PC-9 (cell line): ENCODE results near the gene UPB1. TPM values are rescaled to one million over a fixed set of nuclear protein-coding genes. Genes with fewer than 3 reads are reported as not detected.
A peak's percentile ranks its signal among the peaks of the same experiment; 100 is the strongest.
"Not testable (repeated sequence)": the region's sequence is repeated elsewhere in the genome, so short reads cannot be mapped to it uniquely, and the experiment has no call there.

Experiments
- BruUV-seq: library from RNA; stranded (reverse); fragments of 400-500 nt; replicated peaks from 2 replicates; lab custom pipeline; 2021; lab: Mats Ljungman, UMichigan
- CTCF ChIA-PET: fragments of 300-600 bp; sonication (Branson Sonifier 250); formaldehyde crosslinking; loops from one replicate; lab custom pipeline; 2022; ENCODE audit warnings: antibody characterized with exemption; lab: Charles Lee
- POLR2A ChIA-PET: fragments of 300-600 bp; sonication (Branson Sonifier 250); formaldehyde crosslinking; loops from one replicate; lab custom pipeline; 2022; ENCODE audit warnings: antibody characterized with exemption; ENCODE audit not compliant: unreplicated experiment; lab: Charles Lee
- DNase-seq, 2 experiments: peaks; one replicate each; pipeline versions ENCODE4 v3.0.0 to v3.0.0-alpha.2; 2015 to 2022; ENCODE audit warnings: mixed read lengths in 1 of 2
- H2AFZ ChIP-seq: fragments of 200-600 bp; sonication (generic); 2 replicates; pipeline ENCODE4 v1.8.1; 2017; ENCODE audit warnings: antibody characterized with exemption
- H3F3A ChIP-seq: fragments of 200-600 bp; sonication (generic); 2 replicates; pipeline ENCODE4 v1.8.1; 2017; ENCODE audit warnings: antibody characterized with exemption, mild to moderate bottlenecking, low read depth; ENCODE audit not compliant: insufficient read depth
- H3K27ac ChIP-seq: fragments of 200-600 bp; sonication (generic); 2 replicates; pipeline ENCODE4 v1.6.1; 2016; ENCODE audit warnings: mixed run types
- H3K27me3 ChIP-seq: fragments of 200-600 bp; sonication (generic); 2 replicates; pipeline ENCODE4 v1.6.1; 2016; ENCODE audit warnings: low read depth, mixed run types; ENCODE audit not compliant: insufficient read depth
- H3K36me3 ChIP-seq: fragments of 200-600 bp; sonication (generic); 2 replicates; pipeline ENCODE4 v1.6.1; 2016; ENCODE audit warnings: low read depth, mixed run types
- H3K4me1 ChIP-seq: fragments of 200-600 bp; sonication (generic); replicated peaks from 2 replicates; pipeline ENCODE4 v1.6.1; 2016; ENCODE audit warnings: mixed run types; ENCODE audit not compliant: insufficient read depth
- H3K4me2 ChIP-seq: fragments of 200-600 bp; sonication (generic); 2 replicates; pipeline ENCODE4 v1.6.1; 2017; ENCODE audit warnings: mixed run types
- H3K4me3 ChIP-seq: fragments of 200-600 bp; sonication (generic); 2 replicates; pipeline ENCODE4 v1.6.1; 2016; ENCODE audit warnings: mixed run types
- H3K79me2 ChIP-seq: fragments of 200-600 bp; sonication (generic); 2 replicates; pipeline ENCODE4 v1.6.1; 2017; ENCODE audit warnings: low read depth, mixed run types
- H3K9me2 ChIP-seq: fragments of 200-600 bp; sonication (generic); 2 replicates; pipeline ENCODE4 v1.8.1; 2017; ENCODE audit warnings: mild to moderate bottlenecking; ENCODE audit not compliant: insufficient read depth
- H3K9me3 ChIP-seq: fragments of 200-600 bp; sonication (generic); 2 replicates; pipeline ENCODE4 v1.8.1; 2016; ENCODE audit warnings: low read depth; ENCODE audit not compliant: insufficient read depth
- H4K20me1 ChIP-seq: fragments of 200-600 bp; sonication (generic); 2 replicates; pipeline ENCODE4 v1.8.1; 2017; ENCODE audit not compliant: insufficient read depth
- CTCF ChIP-seq: fragments of 200-600 bp; sonication (generic); conservative IDR thresholded peaks from 2 replicates; pipeline ENCODE4 v1.6.1; 2017; ENCODE audit warnings: mixed run types, antibody characterized with exemption, mild to moderate bottlenecking, moderate library complexity
- EZH2 ChIP-seq: fragments of 200-600 bp; sonication (generic); IDR thresholded peaks from 2 replicates; pipeline ENCODE4 v1.8.0; 2017; ENCODE audit warnings: antibody characterized with exemption, low read depth
- intact Hi-C: fragments of 100-400 bp; cut with micrococcal nuclease; formaldehyde crosslinking; loops from one replicate; pipeline ENCODE4 v1.10.0; 2022; ENCODE audit not compliant: unreplicated experiment
- total RNA-seq: library from RNA; stranded (reverse); gene quantifications from 2 replicates; pipeline ENCODE4 v1.2.3, GENCODE V29; 2021

The UPB1 gene
- total RNA-seq, 1 experiment from 2014 or later: 0.17 TPM

GRCh38 chr22:24529898-24530297 is 34.8 kb downstream of the UPB1 start:
- DNase-seq: no peak
- intact Hi-C loops: loop anchor here (10.0 kb wide), 1 partner anchor 205 kb away; no protein-coding TSS in a partner anchor
- CTCF ChIA-PET: no interaction called here

GRCh38 chr22:24530968-24531367 is 35.8 kb downstream of the UPB1 start:
- H3F3A ChIP-seq: peaks cover 36% of the 10 kb centered on the region
- H3K9me3 ChIP-seq, H3K79me2 ChIP-seq, H4K20me1 ChIP-seq, intact Hi-C loops, BruUV-seq, H3K4me2 ChIP-seq, H2AFZ ChIP-seq, DNase-seq, H3K4me3 ChIP-seq, H3K27ac ChIP-seq, H3K9me2 ChIP-seq, H3K27me3 ChIP-seq, CTCF ChIA-PET, H3K36me3 ChIP-seq: not testable (repeated sequence)
- peaks cover 41% of the 10 kb centered on the region for H3K4me1 ChIP-seq
- POLR2A ChIA-PET: interaction anchor here (0.6 kb wide), 1 partner anchor 30 kb away, joined by 46 read pairs; no protein-coding TSS in a partner anchor

More at GRCh38 chr22:24529898-24530297, 34.8 kb downstream of the UPB1 start:
- Histone ChIP-seq H3K27me3 (no peaks in the 10 kb centered on the region), H3K36me3 (no peaks in the 10 kb centered on the region), H3K79me2 (no peaks in the 10 kb centered on the region), H3F3A (peaks cover 36% of the 10 kb centered on the region), H3K4me2 (no peak overlapping the region), H4K20me1 (peaks cover 3% of the 10 kb centered on the region; the same call in 1 of the 2 replicates), H3K27ac (no peak overlapping the region), H2AFZ (no peak overlapping the region), H3K4me3 (no peak overlapping the region), H3K4me1 (peaks cover 52% of the 10 kb centered on the region), H3K9me3 (no peaks in the 10 kb centered on the region), H3K9me2 (no peaks in the 10 kb centered on the region)
- no TSS peak for BruUV-seq
- POLR2A ChIA-PET: no interaction called here
- TF ChIP-seq EZH2 (no peak), CTCF (no peak)

GRCh38 chr22:24532075-24532474 is 36.9 kb downstream of the UPB1 start:
- peak overlapping the region; percentile 34; the same call in 1 of the 2 replicates for H3K4me2 ChIP-seq
- no TSS peak for BruUV-seq
- peak in 1 of 2 experiments; percentile 82 for DNase-seq
- no peak overlapping the region for H3K27ac ChIP-seq
- intact Hi-C loops: no loop called here
- H3K27me3 ChIP-seq: no peaks in the 10 kb centered on the region
- H3K4me1 ChIP-seq: peaks cover 40% of the 10 kb centered on the region
- no peak for TF ChIP-seq EZH2
- TF ChIP-seq CTCF: no peak
- no peak overlapping the region for H2AFZ ChIP-seq
- peaks cover 36% of the 10 kb centered on the region for H3F3A ChIP-seq
- no peak overlapping the region for H3K4me3 ChIP-seq
- H3K79me2 ChIP-seq: no peaks in the 10 kb centered on the region
- H4K20me1 ChIP-seq: peaks cover 3% of the 10 kb centered on the region; the same call in 1 of the 2 replicates
- POLR2A ChIA-PET: no interaction called here
- H3K9me3 ChIP-seq: no peaks in the 10 kb centered on the region
- CTCF ChIA-PET: no interaction called here
- H3K36me3 ChIP-seq: no peaks in the 10 kb centered on the region
- H3K9me2 ChIP-seq: no peaks in the 10 kb centered on the region

- Histone ChIP-seq H2AFZ (no peak overlapping the region), H3K36me3 (no peaks in the 10 kb centered on the region), H4K20me1 (peaks cover 3% of the 10 kb centered on the region; the same call in 1 of the 2 replicates), H3K9me2 (no peaks in the 10 kb centered on the region), H3K4me1 (peaks cover 40% of the 10 kb centered on the region), H3K4me3 (no peak overlapping the region), H3K9me3 (no peaks in the 10 kb centered on the region), H3K27ac (no peak overlapping the region), H3K4me2 (no peak overlapping the region), H3K27me3 (no peaks in the 10 kb centered on the region), H3F3A (peaks cover 35% of the 10 kb centered on the region), H3K79me2 (no peaks in the 10 kb centered on the region)
- intact Hi-C loops: no loop called here
- ChIA-PET POLR2A (no interaction called here), CTCF (no interaction called here)
- BruUV-seq: no TSS peak
- no peak for TF ChIP-seq EZH2
- no peak for TF ChIP-seq CTCF
- DNase-seq: no peak
Measured at GRCh38 chr22:24535348-24535747, 40.2 kb downstream of the UPB1 start.
